Measurements from ENCODE around the gene ANO6.
A peak's percentile ranks its signal among the peaks of the same experiment; 100 is the strongest.

Gene ANO6

GRCh38 chr12:45279931-45280830, 64.3 kb downstream of the ANO6 start:
- DNase-seq (ENCODE audit: low read depth) = no peak

DNA sequence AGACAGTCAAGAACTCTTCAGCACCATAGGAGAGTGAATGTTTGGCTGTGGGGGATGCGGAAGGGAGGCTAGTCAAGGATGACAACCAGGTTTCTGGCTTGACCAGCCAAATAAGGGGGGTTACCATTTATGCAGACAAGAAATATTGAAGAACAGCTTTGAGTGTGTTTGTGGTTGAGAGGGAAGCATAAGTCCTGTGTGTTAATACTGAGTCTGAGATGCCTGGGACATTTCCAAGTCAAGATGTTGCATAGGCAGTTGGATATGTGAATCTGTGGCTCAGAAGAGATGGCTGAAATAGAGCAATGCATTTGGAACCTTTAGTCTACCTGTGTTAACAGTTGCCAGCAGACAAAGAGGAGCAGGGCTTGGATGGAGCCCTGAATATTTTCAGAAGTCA, 66.1 kb downstream of the ANO6 start:
- DNase-seq (ENCODE audit: low read depth) = no peak

DNA sequence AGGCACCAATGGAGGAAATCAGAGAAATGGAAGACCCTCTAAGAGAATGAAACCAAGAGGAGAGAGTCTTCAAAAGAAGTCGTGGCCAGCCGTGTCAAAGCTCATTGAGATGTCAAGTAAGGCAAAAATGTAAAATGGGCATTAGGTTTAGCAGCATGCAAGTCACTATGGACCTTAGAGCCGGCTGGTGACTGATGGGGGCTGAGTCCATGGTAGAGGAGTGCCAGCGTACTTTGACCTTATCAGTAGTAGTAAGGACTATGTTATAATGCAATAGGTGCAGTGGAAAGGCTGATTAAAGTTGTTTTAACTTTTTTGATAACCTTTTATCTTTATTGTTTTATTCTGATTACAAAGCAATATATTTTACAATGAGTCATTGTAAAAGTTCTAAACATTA, 66.5 kb downstream of the ANO6 start:
- DNase-seq (ENCODE audit: low read depth) = no peak

- DNase-seq (ENCODE audit: low read depth) = no peak
Measured at GRCh38 chr12:45284096-45284901, 68.4 kb downstream of the ANO6 start.

- no peak for DNase-seq (ENCODE audit: low read depth)
Measured at GRCh38 chr12:45285717-45286116, 69.8 kb downstream of the ANO6 start.

DNA sequence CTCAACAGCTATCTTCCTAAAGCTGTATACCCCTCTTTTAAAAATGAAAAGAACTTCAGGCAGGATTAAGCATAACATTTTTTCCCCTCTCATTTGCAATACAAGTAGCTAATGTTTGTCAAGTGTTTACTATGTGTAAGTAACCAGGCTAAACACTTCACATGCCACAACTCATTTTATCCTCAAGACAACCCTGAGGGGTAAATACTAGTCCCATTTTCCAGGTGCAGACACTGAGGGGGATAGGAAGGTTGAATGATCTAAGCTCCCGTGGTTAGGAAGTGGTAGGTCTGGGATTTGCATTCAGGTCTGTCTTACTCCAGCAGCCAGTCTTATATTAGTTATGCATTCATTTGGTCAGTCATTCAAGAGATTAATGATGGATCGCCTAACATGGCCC, 70.7 kb downstream of the ANO6 start:
- DNase-seq (ENCODE audit: low read depth) = no peak

DNA sequence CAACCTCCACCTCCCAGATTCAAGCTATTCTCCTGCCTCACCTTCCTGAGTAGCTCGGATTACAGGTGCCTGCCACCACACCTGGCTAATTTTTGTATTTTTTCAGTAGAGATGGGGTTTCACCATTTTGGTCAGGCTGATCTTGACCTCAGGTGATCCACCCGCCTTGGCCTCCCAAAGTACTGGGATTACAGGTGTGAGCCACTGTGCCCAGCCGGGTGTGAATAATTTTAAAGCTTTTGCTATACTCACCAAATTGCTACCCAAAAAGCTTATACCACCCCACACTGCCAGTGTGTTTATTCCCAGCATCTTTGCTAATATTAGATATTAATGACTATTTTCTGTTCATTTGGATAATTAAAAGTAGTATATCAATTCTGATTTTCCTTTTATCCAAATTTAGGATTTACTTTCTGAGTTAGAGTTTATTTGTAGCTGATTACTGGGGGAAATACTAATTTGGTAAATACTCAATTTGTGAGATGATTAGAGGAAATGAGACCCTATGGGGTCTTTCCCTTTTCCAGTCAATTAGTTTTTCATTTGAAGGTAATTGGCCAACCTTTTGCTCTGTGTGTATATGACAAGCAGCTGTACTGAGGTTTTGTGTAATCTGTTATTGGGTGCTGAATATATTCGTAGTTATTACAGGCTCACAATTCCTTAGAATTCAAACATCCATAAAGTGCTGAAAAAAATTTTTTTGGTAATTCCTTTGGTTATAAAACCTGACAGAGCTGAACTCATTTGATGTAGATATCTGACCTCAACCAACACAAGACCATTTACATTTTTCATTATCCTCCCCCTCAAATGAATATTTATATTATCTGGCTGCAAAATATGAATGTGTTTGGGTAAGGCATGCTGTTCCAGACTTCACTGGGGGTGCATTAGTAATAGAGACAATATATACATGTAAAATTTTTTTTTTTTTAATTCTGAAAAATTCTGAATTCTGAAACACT, 73.6 kb downstream of the ANO6 start:
- no peak for DNase-seq (ENCODE audit: low read depth)

- DNase-seq (ENCODE audit: low read depth) = no peak
Measured at GRCh38 chr12:45290216-45290605, 74.3 kb downstream of the ANO6 start.

DNA sequence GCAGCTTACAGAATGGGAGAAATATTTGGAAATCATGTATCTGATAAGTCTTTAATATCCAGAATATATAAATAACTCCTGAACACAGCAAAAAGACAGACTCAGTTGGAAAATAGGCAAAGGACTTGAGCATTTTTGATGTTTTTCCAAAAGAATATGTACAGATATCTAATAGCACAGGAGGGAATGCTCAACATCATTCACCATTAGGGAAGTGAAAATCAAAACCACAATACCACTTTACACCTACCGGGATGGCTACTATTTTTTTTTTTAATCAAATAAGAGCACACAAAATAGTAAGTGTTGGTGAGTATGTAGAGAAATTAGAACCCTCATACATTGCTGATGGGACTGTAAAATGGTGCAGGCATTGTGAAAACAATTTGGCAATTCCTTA, 75.6 kb downstream of the ANO6 start:
- no peak for DNase-seq (ENCODE audit: low read depth)

GRCh38 chr12:45292486-45293195, 76.7 kb downstream of the ANO6 start:
- no peak for DNase-seq (ENCODE audit: low read depth)

DNA sequence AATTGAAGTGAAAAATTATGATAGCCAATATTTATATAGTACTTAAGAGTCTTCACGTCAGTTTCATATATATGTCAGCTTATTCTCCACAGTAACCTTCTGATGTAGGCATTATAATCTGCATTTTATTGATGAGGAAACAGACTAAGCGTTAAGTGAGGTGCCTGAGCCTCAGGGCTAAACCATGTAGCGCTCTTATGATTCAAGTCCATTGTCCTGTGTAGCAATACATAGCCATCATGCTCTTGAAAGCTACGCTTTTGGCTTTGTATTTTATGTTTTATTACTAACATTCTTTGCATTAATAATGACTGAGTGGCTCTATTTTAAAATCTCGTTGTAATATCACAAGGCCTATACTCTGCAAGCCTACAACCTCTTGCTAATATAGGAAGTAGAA, 79.0 kb downstream of the ANO6 start:
- DNase-seq (ENCODE audit: low read depth) = no peak

DNA sequence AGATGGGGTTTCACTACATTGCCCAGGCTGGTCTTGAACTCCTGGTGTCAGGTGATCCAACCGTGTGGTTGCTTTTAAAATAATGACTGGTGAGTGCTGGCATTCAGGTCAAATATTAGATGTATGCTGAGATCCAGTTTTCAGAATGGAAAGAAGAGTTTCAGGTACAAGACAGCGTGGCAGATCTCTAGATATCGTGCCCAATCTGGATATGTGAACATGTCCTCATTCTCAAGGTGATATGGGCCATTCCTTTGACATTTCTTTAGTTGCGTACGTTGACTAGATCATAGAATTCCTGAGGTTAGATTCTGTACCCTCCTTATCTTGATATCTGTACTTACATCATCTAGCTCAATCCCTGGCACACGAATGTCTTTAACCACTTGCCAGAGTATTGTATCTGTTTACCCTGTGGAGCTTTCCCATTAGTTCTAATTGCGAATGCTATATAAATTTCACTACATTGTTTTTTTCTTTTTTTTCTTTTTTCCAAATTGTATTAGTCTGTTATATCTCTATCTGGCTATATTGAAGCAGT, 80.2 kb downstream of the ANO6 start:
- no peak for DNase-seq (ENCODE audit: low read depth)

DNA sequence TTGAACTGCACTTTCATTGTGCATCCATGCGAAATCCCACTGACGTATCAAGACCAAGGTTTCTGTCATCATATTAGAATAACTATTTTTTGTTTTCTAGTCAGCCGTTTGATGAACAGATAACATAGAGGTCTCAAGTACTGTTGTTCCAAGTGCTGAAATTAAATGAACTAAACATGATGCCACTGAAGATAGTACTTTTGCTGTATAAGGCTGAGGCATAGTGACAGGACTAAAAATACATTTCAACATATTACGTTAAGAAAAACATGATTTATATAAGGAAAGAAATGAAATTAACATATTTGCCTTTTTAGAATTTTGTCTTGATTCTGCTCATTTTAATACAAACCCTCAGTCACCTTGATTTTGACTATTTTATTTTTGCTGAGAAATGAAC, 82.2 kb downstream of the ANO6 start:
- no peak for DNase-seq (ENCODE audit: low read depth)

GRCh38 chr12:45298721-45299692, 83.1 kb downstream of the ANO6 start:
- DNase-seq (ENCODE audit: low read depth) = peak; percentile 71

GRCh38 chr12:45302621-45303369, 86.9 kb downstream of the ANO6 start:
- DNase-seq (ENCODE audit: low read depth) = no peak

DNA sequence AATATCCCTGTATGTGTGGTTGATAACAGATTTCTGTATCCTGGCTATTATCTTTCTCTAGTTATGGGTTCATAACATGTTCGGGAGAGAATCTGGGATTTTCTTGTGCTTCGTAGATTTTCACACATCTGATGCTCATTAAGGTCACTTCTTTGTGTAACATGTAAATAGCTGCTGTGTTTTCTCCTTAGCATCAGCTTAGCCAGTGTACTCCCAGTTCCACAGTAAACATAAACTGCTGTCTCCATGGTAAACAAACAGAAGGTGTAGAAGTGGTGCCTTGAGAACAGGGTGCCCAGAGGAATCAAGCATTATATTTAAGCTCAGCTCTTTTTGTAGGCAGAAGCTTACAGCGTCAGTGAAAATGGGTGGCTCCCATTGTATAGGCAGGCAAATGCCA, 88.0 kb downstream of the ANO6 start:
- DNase-seq (ENCODE audit: low read depth) = no peak

DNA sequence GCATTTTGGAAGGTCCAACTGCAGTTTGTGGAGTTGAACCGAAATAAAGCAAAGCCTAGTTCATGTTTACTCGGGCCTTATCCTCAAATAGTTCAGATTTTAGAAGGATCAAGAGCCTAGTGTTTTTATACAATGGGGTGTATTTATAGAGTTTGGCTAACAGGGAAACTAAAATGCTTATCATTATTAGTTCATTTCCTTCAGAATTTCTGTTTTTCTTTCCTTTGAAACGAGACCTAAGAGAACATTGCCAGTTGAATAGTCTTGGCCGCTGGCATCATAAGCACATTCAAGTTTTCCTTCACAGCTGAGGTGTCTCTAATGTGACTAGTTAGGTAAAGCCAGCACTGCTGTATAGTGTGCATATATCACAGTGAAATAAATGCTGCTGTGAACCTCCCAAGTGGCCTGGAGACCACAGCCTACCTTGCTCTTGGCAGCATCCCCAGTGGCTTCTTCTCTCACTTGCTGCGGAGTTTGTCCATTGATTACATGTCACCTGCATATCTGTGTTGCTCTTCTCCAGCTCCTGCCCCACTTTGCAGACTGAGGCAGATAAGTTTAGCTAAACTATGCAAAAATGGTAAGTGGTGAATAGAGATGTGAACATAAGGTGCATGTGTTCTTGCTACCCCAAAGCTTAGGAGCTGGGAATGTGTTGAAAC, 88.8 kb downstream of the ANO6 start:
- no peak for DNase-seq (ENCODE audit: low read depth)

GRCh38 chr12:45305907-45306306, 90.0 kb downstream of the ANO6 start:
- DNase-seq (ENCODE audit: low read depth) = no peak
